HCT116 (cell line): ENCODE data around the gene TMC3. TPM values are rescaled to one million over a fixed set of nuclear protein-coding genes. Genes with fewer than 3 reads are reported as not detected.

Source experiments
- ATAC-seq: fragments of 200-7000 bp; cut with Tn5 transposase; 2 replicates; pipeline ENCODE4 v1.9.1; 2020; ENCODE audit warnings: mild to moderate bottlenecking, moderate library complexity
- BruUV-seq: library from RNA; stranded (reverse); fragments of 400-500 nt; replicated peaks from 2 replicates; lab custom pipeline; 2021; lab: Mats Ljungman, UMichigan
- CTCF ChIA-PET: fragments of 300-600 bp; sonication (Branson Sonifier 250); formaldehyde crosslinking; loops from one replicate; lab custom pipeline; 2021; ENCODE audit warnings: antibody characterized with exemption; lab: Charles Lee
- POLR2A ChIA-PET: fragments of 300-600, 350-600 bp; sonication (Branson Sonifier 250); formaldehyde crosslinking; loops from one replicate; lab custom pipeline; 2021; ENCODE audit warnings: antibody characterized with exemption; lab: Charles Lee
- RAD21 ChIA-PET, 2 experiments: fragments of 300-600 bp; sonication (Branson Sonifier 250); formaldehyde crosslinking; loops; one replicate each; lab custom pipeline; 2023; ENCODE audit warnings: low total read pairs in 2 of 2; ENCODE audit not compliant: uncharacterized antibody in 2 of 2, unreplicated experiment in 2 of 2, low non-redundant PET in 1 of 2; lab: Charles Lee
- DNase-seq: peaks from one replicate; pipeline ENCODE4 v3.0.0-alpha.2; 2010; ENCODE audit warnings: low read depth, low spot score
- H2AFZ ChIP-seq: fragments of 200-600 bp; shearing (Covaris generic), sonication (generic); 2 replicates; pipeline ENCODE4 v1.6.1; 2017; ENCODE audit warnings: low read depth, mixed run types, mixed read lengths, antibody characterized with exemption, low read length; ENCODE audit not compliant: poor library complexity, severe bottlenecking
- H3K27ac ChIP-seq: 2 replicates; pipeline ENCODE4 v1.5.1; 2012; ENCODE audit warnings: low read depth, low read length
- H3K27me3 ChIP-seq: fragments of 200-600 bp; sonication (generic); 2 replicates; pipeline ENCODE4 v1.6.1; 2016; ENCODE audit warnings: mixed run types, low read length, mixed read lengths; ENCODE audit not compliant: insufficient read depth
- H3K36me3 ChIP-seq, 2 experiments: fragments of 200-500 bp in 1 of 2; fragments of 200-600 bp in 1 of 2; sonication (Bioruptor generic) in 1 of 2; sonication (generic) in 1 of 2; 2 replicates each; pipeline versions ENCODE4 v1.5.1 to v1.6.1; 2014 to 2016; ENCODE audit warnings: low read length in 2 of 2, inconsistent platforms in 1 of 2, mixed read lengths in 1 of 2, mixed run types in 1 of 2; ENCODE audit not compliant: insufficient read depth in 2 of 2, control insufficient read depth in 1 of 2
- H3K4me1 ChIP-seq, 2 experiments: fragments of 200-600 bp in 1 of 2; sonication (generic) in 1 of 2; 2 replicates each; pipeline versions ENCODE4 v1.5.1 to v1.6.1; 2012 to 2017; ENCODE audit warnings: low read length in 2 of 2, inconsistent platforms in 1 of 2, mild to moderate bottlenecking in 1 of 2, mixed read lengths in 1 of 2, mixed run types in 1 of 2, moderate library complexity in 1 of 2; ENCODE audit not compliant: insufficient read depth in 2 of 2, control insufficient read depth in 1 of 2
- H3K4me2 ChIP-seq: fragments of 200-600 bp; sonication (generic); 2 replicates; pipeline ENCODE4 v1.6.1; 2017; ENCODE audit warnings: mixed run types, low read length, mixed read lengths
- H3K4me3 ChIP-seq, 2 experiments: fragments of 200-600 bp in 1 of 2; sonication (generic) in 1 of 2; replicated peaks in 1 of 2; 2 replicates each; pipeline ENCODE4 v1.5.1; 2011 to 2016; ENCODE audit warnings: low read length in 2 of 2, control low read depth in 1 of 2, low read depth in 1 of 2, mild to moderate bottlenecking in 1 of 2, mixed read lengths in 1 of 2, mixed run types in 1 of 2
- H3K79me2 ChIP-seq: fragments of 200-600 bp; sonication (generic); 2 replicates; pipeline ENCODE4 v1.6.1; 2017; ENCODE audit warnings: mild to moderate bottlenecking, mixed run types, low read length, moderate library complexity, mixed read lengths; ENCODE audit not compliant: insufficient read depth
- H3K9ac ChIP-seq: fragments of 200-600 bp; sonication (generic); 2 replicates; pipeline ENCODE4 v1.6.1; 2016; ENCODE audit warnings: low read length, mixed read lengths
- H3K9me2 ChIP-seq: fragments of 200-600 bp; sonication (generic), shearing (Covaris generic); 2 replicates; pipeline ENCODE4 v1.6.1; 2017; ENCODE audit warnings: mixed run types, mild to moderate bottlenecking, moderate library complexity; ENCODE audit not compliant: insufficient read depth
- H3K9me3 ChIP-seq, 2 experiments: fragments of 200-500 bp in 1 of 2; fragments of 200-600 bp in 1 of 2; sonication (Bioruptor generic) in 1 of 2; sonication (generic) in 1 of 2; 2 replicates each; pipeline ENCODE4 v1.6.1; 2014 to 2017; ENCODE audit warnings: low read length in 2 of 2, mixed read lengths in 2 of 2, inconsistent platforms in 1 of 2, low read depth in 1 of 2, mild to moderate bottlenecking in 1 of 2, mixed run types in 1 of 2, moderate library complexity in 1 of 2; ENCODE audit not compliant: control insufficient read depth in 1 of 2, insufficient read depth in 1 of 2
- H4K20me1 ChIP-seq: fragments of 200-600 bp; sonication (generic), shearing (Covaris generic); 2 replicates; pipeline ENCODE4 v1.6.1; 2017; ENCODE audit warnings: mixed run types, mild to moderate bottlenecking, moderate library complexity; ENCODE audit not compliant: insufficient read depth
- CBX3 ChIP-seq: IDR thresholded peaks from 2 replicates; pipeline ENCODE4 v1.6.1; 2012; ENCODE audit warnings: low read depth
- EGR1 ChIP-seq: IDR thresholded peaks from 2 replicates; pipeline ENCODE4 v1.6.1; 2012; ENCODE audit warnings: low read depth
- ELF1 ChIP-seq: IDR thresholded peaks from 2 replicates; pipeline ENCODE4 v1.6.1; 2012; ENCODE audit warnings: low read depth, borderline replicate concordance
- EZH2 ChIP-seq: fragments of 200-600 bp; sonication (generic); IDR thresholded peaks from 2 replicates; pipeline ENCODE4 v1.6.1; 2017; ENCODE audit warnings: antibody characterized with exemption, mixed run types
- EZH2phosphoT487 ChIP-seq: fragments of 200-600 bp; IDR thresholded peaks from 2 replicates; pipeline ENCODE4 v1.6.1; 2018; ENCODE audit warnings: antibody characterized with exemption, borderline replicate concordance
- FOSL1 ChIP-seq: IDR thresholded peaks from 2 replicates; pipeline ENCODE4 v1.6.1; 2012; ENCODE audit warnings: low read depth
- JUND ChIP-seq: IDR thresholded peaks from 2 replicates; pipeline ENCODE4 v1.6.1; 2012
- POLR2A ChIP-seq: IDR thresholded peaks from 2 replicates; pipeline ENCODE4 v1.7.0; 2011; ENCODE audit warnings: borderline replicate concordance; ENCODE audit not compliant: insufficient read depth, insufficient read length; ENCODE audit errors: extremely low read depth
- POLR2AphosphoS5 ChIP-seq: IDR thresholded peaks from 2 replicates; pipeline ENCODE4 v1.6.1; 2011; ENCODE audit warnings: mild to moderate bottlenecking, low read depth, low read length, moderate library complexity
- RAD21 ChIP-seq: IDR thresholded peaks from 2 replicates; pipeline ENCODE4 v1.6.1; 2012; ENCODE audit warnings: low read depth, mild to moderate bottlenecking
- SIN3A ChIP-seq: IDR thresholded peaks from 2 replicates; pipeline ENCODE4 v1.6.1; 2012; ENCODE audit warnings: low read depth
- SP1 ChIP-seq: IDR thresholded peaks from 2 replicates; pipeline ENCODE4 v1.6.1; 2012; ENCODE audit warnings: low read depth
- SRF ChIP-seq: IDR thresholded peaks from 2 replicates; pipeline ENCODE4 v1.6.1; 2012; ENCODE audit warnings: low read depth
- YY1 ChIP-seq: IDR thresholded peaks from 2 replicates; pipeline ENCODE4 v1.6.1; 2011; ENCODE audit warnings: low read length, low read depth, moderate library complexity, mild to moderate bottlenecking; ENCODE audit not compliant: insufficient replicate concordance; ENCODE audit errors: extremely low read depth
- ZFX ChIP-seq: fragments of 450-650 bp; IDR thresholded peaks from 2 replicates; pipeline ENCODE4 v1.6.1; 2017
- ZNF274 ChIP-seq: fragments of 200-500 bp; sonication (Bioruptor generic); IDR thresholded peaks from 2 replicates; pipeline ENCODE4 v1.6.1; 2014; ENCODE audit warnings: mild to moderate bottlenecking, low read depth, low read length, inconsistent platforms
- intact Hi-C: fragments of 100-400 bp; cut with micrococcal nuclease; formaldehyde crosslinking; loops from 2 replicates; pipeline ENCODE4 v1.10.0; 2022
- total RNA-seq: library from RNA; stranded (reverse); gene quantifications from one replicate; pipeline ENCODE4 v1.2.1, GENCODE V29; 2021; ENCODE audit not compliant: unreplicated experiment
- TF ChIP-seq, protein P1 (sequence below): IDR thresholded peaks from 2 replicates; pipeline ENCODE4 v1.6.1; 2012
- TF ChIP-seq, protein P2 (sequence below), 3 experiments: fragments of 200-600 bp in 1 of 3; sonication (generic) in 1 of 3; IDR thresholded peaks in 2 of 3; conservative IDR thresholded peaks in 1 of 3; 2 replicates each; pipeline ENCODE4 v1.5.1; 2012 to 2017; ENCODE audit warnings: low read depth in 2 of 3, low read length in 2 of 3, antibody characterized with exemption in 1 of 3, borderline replicate concordance in 1 of 3, control low read depth in 1 of 3, mild to moderate bottlenecking in 1 of 3, mixed read lengths in 1 of 3, mixed run types in 1 of 3, moderate library complexity in 1 of 3; ENCODE audit not compliant: insufficient read depth in 1 of 3

TMC3 gene
- total RNA-seq, 1 experiment from 2014 or later = not detected

DNA sequence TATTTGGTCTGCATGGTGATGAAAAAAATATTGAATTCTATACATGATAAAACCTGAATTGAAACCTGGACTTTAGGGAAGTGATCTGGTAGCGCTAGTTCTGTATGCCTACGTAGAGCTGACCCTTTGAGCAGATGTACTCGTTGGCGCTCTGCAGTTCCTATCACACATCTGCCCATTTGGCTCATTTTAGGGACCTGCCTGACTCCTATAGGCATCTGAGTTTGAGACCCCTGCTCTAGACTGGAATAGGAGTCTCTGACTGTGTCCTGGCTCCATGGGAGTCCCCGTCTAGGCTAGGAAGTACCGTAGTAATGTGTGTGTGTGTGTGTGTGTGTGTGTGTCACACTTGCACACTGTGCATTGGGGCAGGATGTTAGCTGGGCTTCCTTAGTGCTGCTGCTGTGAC is 71.3 kb downstream of the TMC3 start:
- TF ChIP-seq EGR1 (no peak), SRF (no peak), EZH2phosphoT487 (no peak), SIN3A (no peak), ZNF274 (no peak), JUND (no peak), FOSL1 (no peak), SP1 (no peak), POLR2AphosphoS5 (no peak), RAD21 (no peak), POLR2A (no peak), ELF1 (no peak), ZFX (no peak), YY1 (no peak), CBX3 (no peak), EZH2 (no peak)
- TF ChIP-seq, protein P1, sequence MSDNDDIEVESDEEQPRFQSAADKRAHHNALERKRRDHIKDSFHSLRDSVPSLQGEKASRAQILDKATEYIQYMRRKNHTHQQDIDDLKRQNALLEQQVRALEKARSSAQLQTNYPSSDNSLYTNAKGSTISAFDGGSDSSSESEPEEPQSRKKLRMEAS = no peak
- TF ChIP-seq, protein P2, sequence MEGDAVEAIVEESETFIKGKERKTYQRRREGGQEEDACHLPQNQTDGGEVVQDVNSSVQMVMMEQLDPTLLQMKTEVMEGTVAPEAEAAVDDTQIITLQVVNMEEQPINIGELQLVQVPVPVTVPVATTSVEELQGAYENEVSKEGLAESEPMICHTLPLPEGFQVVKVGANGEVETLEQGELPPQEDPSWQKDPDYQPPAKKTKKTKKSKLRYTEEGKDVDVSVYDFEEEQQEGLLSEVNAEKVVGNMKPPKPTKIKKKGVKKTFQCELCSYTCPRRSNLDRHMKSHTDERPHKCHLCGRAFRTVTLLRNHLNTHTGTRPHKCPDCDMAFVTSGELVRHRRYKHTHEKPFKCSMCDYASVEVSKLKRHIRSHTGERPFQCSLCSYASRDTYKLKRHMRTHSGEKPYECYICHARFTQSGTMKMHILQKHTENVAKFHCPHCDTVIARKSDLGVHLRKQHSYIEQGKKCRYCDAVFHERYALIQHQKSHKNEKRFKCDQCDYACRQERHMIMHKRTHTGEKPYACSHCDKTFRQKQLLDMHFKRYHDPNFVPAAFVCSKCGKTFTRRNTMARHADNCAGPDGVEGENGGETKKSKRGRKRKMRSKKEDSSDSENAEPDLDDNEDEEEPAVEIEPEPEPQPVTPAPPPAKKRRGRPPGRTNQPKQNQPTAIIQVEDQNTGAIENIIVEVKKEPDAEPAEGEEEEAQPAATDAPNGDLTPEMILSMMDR (IDR thresholded peaks at IDR 0.05 in 2 of 3, conservative IDR thresholded peaks at IDR 0.05 in 1 of 3; ENCODE audit: borderline replicate concordance in 1 of 3, insufficient read depth in 1 of 3, low read depth in 2 of 3, low read length in 2 of 3) = no peak
- Histone ChIP-seq H3K4me2 (no peak overlapping the region), H3K9me2 (no peaks in the 10 kb centered on the region), H3K9me3 (no peaks in the 10 kb centered on the region), H3K79me2 (no peaks in the 10 kb centered on the region), H4K20me1 (no peaks in the 10 kb centered on the region), H2AFZ (no peak overlapping the region), H3K36me3 (no peaks in the 10 kb centered on the region), H3K4me1 (peaks cover 2 to 9% of the 10 kb centered on the region in 2 experiments), H3K27me3 (no peaks in the 10 kb centered on the region), H3K9ac (no peak overlapping the region), H3K4me3 (no peak overlapping the region), H3K27ac (no peak overlapping the region)
- ATAC-seq (no peak), DNase-seq (no peak)
- no TSS peak for BruUV-seq
- POLR2A ChIA-PET = no interaction called here
- intact Hi-C loops = no loop called here
- RAD21 ChIA-PET = no interaction called here
- CTCF ChIA-PET = no interaction called here
